Measurements from ENCODE around the gene THOC7.

- TF ChIP-seq CTCF (IDR thresholded peaks at IDR 0.05) (no peak), POLR2A (IDR thresholded peaks at IDR 0.05) (no peak)
Observed at GRCh38 chr3:63857311-63857710, 6.3 kb downstream of the THOC7 start.
